HEK293T (cell line): ENCODE measurements around the gene NRDC.

Experiments
- FOXM1 ChIP-seq: fragments of 450-650 bp; IDR thresholded peaks from 2 replicates; pipeline ENCODE4 v1.6.1; 2017; ENCODE audit warnings: mild to moderate bottlenecking, borderline replicate concordance
- TARDBP ChIP-seq: fragments of 450-650 bp; IDR thresholded peaks from 2 replicates; pipeline ENCODE4 v1.6.1; 2016

DNA sequence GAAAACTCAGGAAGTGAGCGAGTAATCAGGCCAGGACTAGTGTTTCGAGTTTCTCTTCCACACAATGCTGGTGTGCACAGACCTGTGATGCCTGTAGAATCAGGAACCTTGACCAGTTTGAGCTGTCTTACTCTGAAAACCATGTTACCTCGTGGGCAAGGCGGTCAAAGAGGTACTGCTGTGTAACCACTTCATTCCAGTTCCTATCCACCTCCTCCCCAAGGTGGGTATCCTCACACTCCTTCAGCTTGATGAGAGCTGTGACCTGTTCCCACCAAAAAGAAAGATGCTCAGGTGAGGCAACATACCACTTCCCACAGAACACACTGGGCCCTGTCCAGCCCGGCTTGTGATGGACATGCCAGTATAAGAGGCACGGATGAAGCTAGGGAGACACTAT lies 88.1 kb downstream of the NRDC start:
- TF ChIP-seq FOXM1: no peak
- no peak for TF ChIP-seq TARDBP
